OCI-LY1 (cell line): ENCODE data around the gene CEP164.

Experiments used
- EZH2 ChIP-seq: fragments of 200-600 bp; sonication (generic), shearing (Covaris generic); IDR thresholded peaks from 2 replicates; pipeline ENCODE4 v1.8.0; 2017; ENCODE audit warnings: borderline replicate concordance, mixed run types, mild to moderate bottlenecking, antibody characterized with exemption, low read length, moderate library complexity, mixed read lengths
- TF ChIP-seq, protein P1 (sequence below): fragments of 200-600 bp; sonication (generic), shearing (Covaris generic); IDR thresholded peaks from 2 replicates; pipeline ENCODE4 v1.5.1; 2017; ENCODE audit warnings: mild to moderate bottlenecking, antibody characterized with exemption, low read length, moderate library complexity, mixed read lengths

DNA sequence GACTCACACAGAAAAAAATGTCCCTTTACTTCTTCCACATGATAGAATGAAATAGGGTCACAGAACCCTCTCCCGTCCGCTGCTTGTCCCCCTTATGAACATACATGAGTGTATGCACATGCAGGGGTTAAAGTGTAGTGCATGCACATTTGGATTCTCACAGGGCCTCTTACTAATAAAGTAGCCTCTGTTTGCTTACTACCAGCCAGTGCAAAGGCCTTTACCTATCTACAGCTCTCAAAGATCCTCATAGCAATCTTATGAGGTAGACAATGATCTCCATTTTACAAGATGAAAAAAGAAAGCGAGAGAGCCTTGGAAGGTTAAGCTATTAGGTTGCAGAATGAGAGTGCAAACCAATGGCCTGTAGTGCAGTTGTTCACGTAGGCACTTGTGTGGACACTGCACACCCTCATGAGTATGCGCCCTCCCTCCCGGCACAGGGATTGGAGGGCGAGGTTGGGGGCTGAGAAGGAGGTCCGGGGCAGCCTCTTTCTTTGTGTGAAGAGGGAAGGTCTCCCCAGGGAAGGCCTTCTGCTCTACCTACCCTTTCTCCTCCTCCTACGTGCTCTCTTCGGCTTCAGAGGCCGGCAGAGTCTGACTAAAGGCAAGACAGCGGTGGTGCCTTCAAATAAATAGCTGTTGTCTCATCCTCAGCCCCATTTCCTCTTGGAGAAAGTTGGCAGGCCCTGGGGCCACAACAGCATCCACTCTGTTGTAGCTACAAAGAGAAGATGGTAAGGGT is 91.3 kb downstream of the CEP164 start:
- TF ChIP-seq, protein P1, sequence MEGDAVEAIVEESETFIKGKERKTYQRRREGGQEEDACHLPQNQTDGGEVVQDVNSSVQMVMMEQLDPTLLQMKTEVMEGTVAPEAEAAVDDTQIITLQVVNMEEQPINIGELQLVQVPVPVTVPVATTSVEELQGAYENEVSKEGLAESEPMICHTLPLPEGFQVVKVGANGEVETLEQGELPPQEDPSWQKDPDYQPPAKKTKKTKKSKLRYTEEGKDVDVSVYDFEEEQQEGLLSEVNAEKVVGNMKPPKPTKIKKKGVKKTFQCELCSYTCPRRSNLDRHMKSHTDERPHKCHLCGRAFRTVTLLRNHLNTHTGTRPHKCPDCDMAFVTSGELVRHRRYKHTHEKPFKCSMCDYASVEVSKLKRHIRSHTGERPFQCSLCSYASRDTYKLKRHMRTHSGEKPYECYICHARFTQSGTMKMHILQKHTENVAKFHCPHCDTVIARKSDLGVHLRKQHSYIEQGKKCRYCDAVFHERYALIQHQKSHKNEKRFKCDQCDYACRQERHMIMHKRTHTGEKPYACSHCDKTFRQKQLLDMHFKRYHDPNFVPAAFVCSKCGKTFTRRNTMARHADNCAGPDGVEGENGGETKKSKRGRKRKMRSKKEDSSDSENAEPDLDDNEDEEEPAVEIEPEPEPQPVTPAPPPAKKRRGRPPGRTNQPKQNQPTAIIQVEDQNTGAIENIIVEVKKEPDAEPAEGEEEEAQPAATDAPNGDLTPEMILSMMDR = no peak
- TF ChIP-seq EZH2 = no peak
